ENCODE data around the gene ATP5MG. TPM values are rescaled to one million over a fixed set of nuclear protein-coding genes. Genes with fewer than 3 reads are reported as not detected.

ATP5MG gene
- total RNA-seq, 1 experiment from 2014 or later: 334 TPM

- intact Hi-C loops (cut with micrococcal nuclease; ENCODE audit: unreplicated experiment): loop anchor here (5.0 kb wide), 1 partner anchor 113 kb away; no protein-coding TSS in a partner anchor
- no peak for DNase-seq (ENCODE audit: low spot score)
- Histone ChIP-seq H3K27ac (ENCODE audit: low read depth, low read length, poor library complexity, severe bottlenecking) (no peak overlapping the region), H3K36me3 (ENCODE audit: insufficient read depth, low read length, poor library complexity, severe bottlenecking) (peaks cover 75% of the 10 kb centered on the region), H3K4me3 (ENCODE audit: low read depth, low read length, poor library complexity, severe bottlenecking) (no peak overlapping the region), H3K4me1 (ENCODE audit: insufficient read depth, low read length, poor library complexity, severe bottlenecking) (no peaks in the 10 kb centered on the region), H3K9me3 (ENCODE audit: low read depth, low read length, poor library complexity, severe bottlenecking) (no peaks in the 10 kb centered on the region), H3K27me3 (replicated peaks; ENCODE audit: insufficient read depth, low read depth, low read length, poor library complexity) (no peaks in the 10 kb centered on the region)
- POLR2A ChIA-PET (ENCODE audit: low non-redundant PET): no interaction called here
- TF ChIP-seq CTCF (conservative IDR thresholded peaks at IDR 0.05; ENCODE audit: low read depth, low read length) (no peak), EZH2 (IDR thresholded peaks at IDR 0.05; ENCODE audit: borderline replicate concordance, low read depth, low read length, poor library complexity, severe bottlenecking) (no peak)
- no TSS peak for BruUV-seq (replicated peaks)
- CTCF ChIA-PET: no interaction called here
Observed at GRCh38 chr11:118374729-118375128, 26.7 kb upstream of the ATP5MG start.

GRCh38 chr11:118375978-118376377, 25.4 kb upstream of the ATP5MG start:
- Histone ChIP-seq H3K27me3 (replicated peaks; ENCODE audit: insufficient read depth, low read depth, low read length, poor library complexity) (no peaks in the 10 kb centered on the region), H3K4me3 (ENCODE audit: low read depth, low read length, poor library complexity, severe bottlenecking) (no peak overlapping the region), H3K27ac (ENCODE audit: low read depth, low read length, poor library complexity, severe bottlenecking) (no peak overlapping the region), H3K36me3 (ENCODE audit: insufficient read depth, low read length, poor library complexity, severe bottlenecking) (peaks cover 69% of the 10 kb centered on the region), H3K4me1 (ENCODE audit: insufficient read depth, low read length, poor library complexity, severe bottlenecking) (no peaks in the 10 kb centered on the region), H3K9me3 (ENCODE audit: low read depth, low read length, poor library complexity, severe bottlenecking) (no peaks in the 10 kb centered on the region)
- intact Hi-C loops (cut with micrococcal nuclease; ENCODE audit: unreplicated experiment): loop anchor here (5.0 kb wide), 1 partner anchor 111 kb away; no protein-coding TSS in a partner anchor
- ChIA-PET POLR2A (ENCODE audit: low non-redundant PET) (interaction anchor here (0.6 to 0.7 kb wide), 2 partner anchors 36 to 379 kb away, joined by 3 to 5 read pairs; no protein-coding TSS in a partner anchor), CTCF (interaction anchor here (0.6 kb wide), 1 partner anchor 24 kb away, joined by 6 read pairs; no protein-coding TSS in a partner anchor)
- TF ChIP-seq EZH2 (IDR thresholded peaks at IDR 0.05; ENCODE audit: borderline replicate concordance, low read depth, low read length, poor library complexity, severe bottlenecking) (no peak), CTCF (conservative IDR thresholded peaks at IDR 0.05; ENCODE audit: low read depth, low read length) (no peak)
- BruUV-seq (replicated peaks): no TSS peak
- no peak for DNase-seq (ENCODE audit: low spot score)

- H3K4me3 ChIP-seq (ENCODE audit: low read depth, low read length, poor library complexity, severe bottlenecking): no peak overlapping the region
- peaks cover 71% of the 10 kb centered on the region for H3K36me3 ChIP-seq (ENCODE audit: insufficient read depth, low read length, poor library complexity, severe bottlenecking)
- TF ChIP-seq EZH2 (IDR thresholded peaks at IDR 0.05; ENCODE audit: borderline replicate concordance, low read depth, low read length, poor library complexity, severe bottlenecking) (no peak), CTCF (conservative IDR thresholded peaks at IDR 0.05; ENCODE audit: low read depth, low read length) (no peak)
- H3K4me1 ChIP-seq (ENCODE audit: insufficient read depth, low read length, poor library complexity, severe bottlenecking): no peaks in the 10 kb centered on the region
- ChIA-PET POLR2A (ENCODE audit: low non-redundant PET) (interaction anchor here (0.6 kb wide), 1 partner anchor 23 kb away, joined by 5 read pairs; no protein-coding TSS in a partner anchor), CTCF (no interaction called here)
- no peaks in the 10 kb centered on the region for H3K27me3 ChIP-seq (replicated peaks; ENCODE audit: insufficient read depth, low read depth, low read length, poor library complexity)
- H3K27ac ChIP-seq (ENCODE audit: low read depth, low read length, poor library complexity, severe bottlenecking): no peak overlapping the region
- intact Hi-C loops (cut with micrococcal nuclease; ENCODE audit: unreplicated experiment): loop anchor here (5.0 kb wide), 1 partner anchor 108 kb away; no protein-coding TSS in a partner anchor
- DNase-seq (ENCODE audit: low spot score): no peak
- H3K9me3 ChIP-seq (ENCODE audit: low read depth, low read length, poor library complexity, severe bottlenecking): no peaks in the 10 kb centered on the region
- no TSS peak for BruUV-seq (replicated peaks)
Observed at GRCh38 chr11:118379497-118379896, 21.9 kb upstream of the ATP5MG start.
